K562 (cell line): ENCODE measurements around the gene ZBTB32.

Source experiments
- RBM34 ChIP-seq: fragments of 200-400 bp; formaldehyde crosslinking; IDR thresholded peaks from 2 replicates; pipeline ENCODE4 v1.6.1; 2018; ENCODE audit warnings: low read length, borderline replicate concordance; ENCODE audit not compliant: insufficient read depth
- REST ChIP-seq, 2 experiments: fragments of 450-650 bp; formaldehyde crosslinking in 1 of 2; IDR thresholded peaks; 2 replicates each; pipeline versions ENCODE4 v1.4.0 to v1.6.1; 2014 to 2020; ENCODE audit warnings: mild to moderate bottlenecking in 2 of 2, borderline replicate concordance in 1 of 2, low read depth in 1 of 2
- SP1 ChIP-seq: sonication (generic); formaldehyde crosslinking; IDR thresholded peaks from 2 replicates; pipeline ENCODE4 v1.8.1; 2022; ENCODE audit warnings: mild to moderate bottlenecking, missing genetic modification reagents
- TARDBP ChIP-seq: fragments of 450-650 bp; IDR thresholded peaks from 2 replicates; pipeline ENCODE4 v1.6.1; 2016
- TFAM ChIP-seq: fragments of 250-450 bp; sonication (Bioruptor Pico); conservative IDR thresholded peaks from 2 replicates; pipeline ENCODE4 v1.5.0; 2021; ENCODE audit warnings: mild to moderate bottlenecking, moderate library complexity
- ZFP30 ChIP-seq: fragments of 250-450 bp; sonication (Bioruptor Pico); IDR thresholded peaks from 2 replicates; pipeline ENCODE4 v1.8.0; 2022; ENCODE audit warnings: moderate library complexity, mild to moderate bottlenecking, inconsistent platforms, borderline replicate concordance

- TF ChIP-seq SP1 (CRISPR knock-in tag) (no peak), ZFP30 (CRISPR knock-in tag) (no peak), TFAM (no peak), RBM34 (no peak), REST (IDR thresholded peaks at IDR 0.05; ENCODE audit: borderline replicate concordance) (no peak), REST (CRISPR knock-in tag; IDR thresholded peaks at IDR 0.05; ENCODE audit: low read depth) (no peak), TARDBP (no peak)
Observed at GRCh38 chr19:35759697-35760096, 55.3 kb downstream of the ZBTB32 start.
